Activated CD4-positive, alpha-beta memory T cell treated with anti-CD3 and anti-CD28 coated beads, Interleukin-2, amount 10 ng/mL, durations not matched to agents 7 days and 5 days (primary cell): ENCODE data around the gene TIMM8A. TPM values are rescaled to one million over a fixed set of nuclear protein-coding genes. Genes with fewer than 3 reads are reported as not detected.
"Not testable (repeated sequence)": the region's sequence is repeated elsewhere in the genome, so short reads cannot be mapped to it uniquely, and the experiment has no call there.

Experiments
- CTCF ChIA-PET: fragments of 350-600 bp; sonication (Branson Sonifier 250); formaldehyde crosslinking; loops from one replicate; lab custom pipeline; 2021; ENCODE audit warnings: antibody characterized with exemption, inconsistent platforms; lab: Charles Lee
- POLR2A ChIA-PET: fragments of 350-600 bp; sonication (Branson Sonifier 250); formaldehyde crosslinking; loops from one replicate; lab custom pipeline; 2021; ENCODE audit warnings: antibody characterized with exemption; lab: Charles Lee
- DNase-seq: peaks from one replicate; pipeline ENCODE4 v3.0.0-alpha.2; 2020
- H3K27ac Mint-ChIP-seq: one replicate; pipeline ENCODE4 v1.8.0; 2021; ENCODE audit warnings: mild to moderate bottlenecking, mixed read lengths
- H3K27me3 Mint-ChIP-seq: one replicate; pipeline ENCODE4 v1.8.0; 2021; ENCODE audit warnings: mixed read lengths
- H3K36me3 Mint-ChIP-seq: one replicate; pipeline ENCODE4 v1.8.0; 2021; ENCODE audit warnings: low read depth, mixed read lengths
- H3K4me1 Mint-ChIP-seq: one replicate; pipeline ENCODE4 v1.8.0; 2021; ENCODE audit warnings: mixed read lengths
- H3K4me3 Mint-ChIP-seq: one replicate; pipeline ENCODE4 v1.8.0; 2021; ENCODE audit warnings: mild to moderate bottlenecking, mixed read lengths
- H3K9me3 Mint-ChIP-seq: one replicate; pipeline ENCODE4 v1.8.0; 2021; ENCODE audit warnings: mixed read lengths
- total RNA-seq, 2 experiments: library from RNA; stranded (reverse); gene quantifications; one replicate each; pipeline ENCODE4 v1.2.3, GENCODE V29; 2021

TIMM8A gene
- total RNA-seq, 2 experiments from 2014 or later: 8.4 to 11.3 TPM

- Mint-ChIP-seq H3K4me3 (peak overlapping the region; percentile 87), H3K4me1 (peaks cover 15% of the 10 kb centered on the region), H3K27ac (peak overlapping the region; percentile 83), H3K27me3 (no peaks in the 10 kb centered on the region), H3K36me3 (peaks cover 16% of the 10 kb centered on the region), H3K9me3 (no peaks in the 10 kb centered on the region)
- ChIA-PET CTCF (interaction anchor here (3.2 kb wide), 1 partner anchor 42 kb away, joined by 13 read pairs; the partner anchor contains the start of gene RPL36A), POLR2A (interaction anchor here (0.7 to 3.9 kb wide), 4 partner anchors 43 to 258 kb away, joined by 3 to 34 read pairs (median 3); partner anchors contain the start of gene RPL36A)
- no peak for DNase-seq
These were observed 587 bp downstream of the TIMM8A start for GRCh38 chrX:101347859-101348451.

DNA sequence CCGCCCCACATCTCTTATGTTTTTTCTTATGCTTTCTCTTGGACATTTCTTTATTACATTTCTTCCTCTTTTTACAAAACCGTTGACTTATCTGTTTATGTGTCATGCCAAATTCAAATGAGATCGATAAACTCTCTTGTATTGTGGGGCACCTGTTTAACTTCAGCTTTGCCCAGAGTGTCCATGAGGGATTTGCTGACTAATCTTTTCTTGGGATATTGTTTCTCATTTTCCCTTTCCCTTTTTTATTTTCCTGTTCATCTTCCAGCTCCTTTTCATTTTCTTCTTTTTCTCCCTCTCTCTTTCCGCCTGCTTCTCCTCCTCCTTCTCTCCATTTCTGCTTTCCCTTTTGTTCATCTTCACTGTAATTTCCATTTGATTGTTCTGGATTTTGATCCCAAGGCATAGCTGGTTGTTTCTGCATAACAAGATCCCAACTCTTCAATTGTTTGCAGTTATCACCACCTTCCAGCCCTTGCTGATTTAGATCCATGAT, 10.7 kb downstream of the TIMM8A start:
- H3K27me3 Mint-ChIP-seq: no peaks in the 10 kb centered on the region
- H3K9me3 Mint-ChIP-seq: no peaks in the 10 kb centered on the region
- H3K4me3 Mint-ChIP-seq: no peak overlapping the region
- H3K27ac Mint-ChIP-seq: no peak overlapping the region
- H3K4me1 Mint-ChIP-seq: no peaks in the 10 kb centered on the region
- ChIA-PET POLR2A (no interaction called here), CTCF (no interaction called here)
- H3K36me3 Mint-ChIP-seq: no peaks in the 10 kb centered on the region
- DNase-seq: no peak

DNA sequence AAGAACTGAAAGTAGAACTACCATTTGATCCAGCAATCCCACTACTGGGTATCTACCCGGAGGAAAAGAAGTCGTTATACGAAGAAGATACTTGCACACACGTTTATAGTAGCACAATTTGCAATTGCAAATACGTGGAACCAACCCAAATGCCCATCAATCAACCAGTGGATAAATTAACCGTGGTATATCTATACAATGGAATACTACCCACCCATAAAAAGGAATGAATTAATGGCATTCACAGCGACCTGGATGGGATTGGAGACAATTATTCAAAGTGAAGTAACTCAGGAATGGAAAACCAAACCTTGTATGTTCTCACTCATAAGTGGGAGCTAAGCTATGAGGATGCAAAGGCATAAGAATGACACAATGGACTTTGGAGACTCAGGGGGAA, 14.2 kb downstream of the TIMM8A start:
- H3K27ac Mint-ChIP-seq: not testable (repeated sequence)

DNA sequence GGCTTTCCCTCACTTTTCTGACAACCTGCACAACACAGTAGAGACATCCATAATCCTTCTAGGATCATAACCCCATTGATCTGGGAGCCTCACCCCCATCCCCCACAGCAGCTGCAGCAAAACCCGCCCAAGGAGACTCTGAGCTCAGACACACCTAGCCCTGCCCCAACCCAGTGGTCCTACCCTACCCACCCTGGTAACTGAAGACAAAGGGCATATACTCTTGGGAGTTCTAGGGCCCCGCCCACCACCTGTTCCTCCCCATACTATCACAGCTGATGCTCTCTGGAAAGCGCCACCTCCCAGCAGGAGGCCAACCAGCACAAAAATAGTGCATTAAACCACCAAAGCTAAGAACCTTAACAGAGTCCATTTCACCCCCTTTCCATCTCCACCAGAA, 21.9 kb downstream of the TIMM8A start:
- H3K27me3 Mint-ChIP-seq, POLR2A ChIA-PET, DNase-seq, H3K4me3 Mint-ChIP-seq, CTCF ChIA-PET, H3K9me3 Mint-ChIP-seq, H3K4me1 Mint-ChIP-seq, H3K27ac Mint-ChIP-seq, H3K36me3 Mint-ChIP-seq: not testable (repeated sequence)

More for the DNA sequence above, 14.2 kb downstream of the TIMM8A start:
- H3K27me3 Mint-ChIP-seq, DNase-seq, CTCF ChIA-PET, H3K36me3 Mint-ChIP-seq, H3K4me3 Mint-ChIP-seq, H3K4me1 Mint-ChIP-seq, POLR2A ChIA-PET, H3K9me3 Mint-ChIP-seq: not testable (repeated sequence)

- Mint-ChIP-seq H3K27ac (no peak overlapping the region), H3K4me1 (no peaks in the 10 kb centered on the region), H3K36me3 (no peaks in the 10 kb centered on the region), H3K27me3 (no peaks in the 10 kb centered on the region), H3K4me3 (no peak overlapping the region), H3K9me3 (no peaks in the 10 kb centered on the region)
- no peak for DNase-seq
- ChIA-PET POLR2A (no interaction called here), CTCF (no interaction called here)
These were observed 44.8 kb downstream of the TIMM8A start for GRCh38 chrX:101303790-101304189.

Other genes with a start within 250 kb of the TIMM8A start
- under 1 TPM; 0.78 to 0.88 TPM for gene DRP2, start 129.0 kb downstream of the TIMM8A start, total RNA-seq
- not detected for gene TAF7L, start 57.4 kb downstream of the TIMM8A start, total RNA-seq
- under 1 TPM in 1 of 2 experiments, not detected in 1; 0.10 TPM for gene BTK, start 37.4 kb upstream of the TIMM8A start, total RNA-seq
- gene RPL36A, start 42.3 kb upstream of the TIMM8A start, total RNA-seq: 100 to 1,000 TPM; 229 to 246 TPM
- 10 to 100 TPM; 35.6 to 38.3 TPM for gene GLA, start 59.2 kb upstream of the TIMM8A start, total RNA-seq
- 10 to 100 TPM; 46.2 TPM for gene HNRNPH2, start 59.5 kb upstream of the TIMM8A start, total RNA-seq
- 1 to 10 TPM; 2.5 to 2.8 TPM for gene ARMCX4, start 136.7 kb upstream of the TIMM8A start, total RNA-seq
- gene ARMCX1, start 201.8 kb upstream of the TIMM8A start, total RNA-seq: under 1 TPM; 0.33 to 0.45 TPM